GM12875 (cell line): ENCODE results near the gene SMCO4.
"Not testable (repeated sequence)": the region's sequence is repeated elsewhere in the genome, so short reads cannot be mapped to it uniquely, and the experiment has no call there.

Experiments
- H3K4me3 ChIP-seq: one replicate; pipeline ENCODE4 v1.5.1; 2011; ENCODE audit warnings: low read depth, low read length, control low read depth
- CTCF ChIP-seq: IDR thresholded peaks from 2 replicates; pipeline ENCODE4 v1.5.1; 2011; ENCODE audit warnings: low read depth, mild to moderate bottlenecking, control low read depth, inconsistent platforms, low read length, moderate library complexity, borderline replicate concordance; ENCODE audit not compliant: insufficient read depth

Gene SMCO4

GRCh38 chr11:93537049-93537448 is 6.1 kb downstream of the SMCO4 start:
- no peak overlapping the region for H3K4me3 ChIP-seq
- no peak for TF ChIP-seq CTCF

GRCh38 chr11:93536101-93536861 is 6.9 kb downstream of the SMCO4 start:
- H3K4me3 ChIP-seq: no peak overlapping the region
- TF ChIP-seq CTCF: no peak

GRCh38 chr11:93535578-93535977 is 7.6 kb downstream of the SMCO4 start:
- not testable (repeated sequence) for H3K4me3 ChIP-seq

GRCh38 chr11:93532806-93533205 is 10.4 kb downstream of the SMCO4 start:
- no peak overlapping the region for H3K4me3 ChIP-seq
- no peak for TF ChIP-seq CTCF

- no peak for TF ChIP-seq CTCF
- H3K4me3 ChIP-seq: no peak overlapping the region
Measured at GRCh38 chr11:93532281-93532789, 10.9 kb downstream of the SMCO4 start.

GRCh38 chr11:93530468-93530826 is 12.7 kb downstream of the SMCO4 start:
- TF ChIP-seq CTCF: no peak
- H3K4me3 ChIP-seq: no peak overlapping the region

- H3K4me3 ChIP-seq: no peak overlapping the region
- no peak for TF ChIP-seq CTCF
Measured at GRCh38 chr11:93529707-93530467, 13.3 kb downstream of the SMCO4 start.
